GM23338 (cell line): ENCODE results near the gene DCAF10. TPM values are rescaled to one million over a fixed set of nuclear protein-coding genes. Genes with fewer than 3 reads are reported as not detected.

Source experiments
- CREB1 ChIP-seq: fragments of 250-450 bp; sonication (Bioruptor Pico); IDR thresholded peaks from 2 replicates; pipeline ENCODE4 v1.5.0; 2020; ENCODE audit warnings: low read depth, mild to moderate bottlenecking, moderate library complexity
- ETS1 ChIP-seq: IDR thresholded peaks from 2 replicates; pipeline ENCODE4 v1.6.1; 2016; ENCODE audit warnings: antibody characterized with exemption
- EZH2 ChIP-seq: fragments of 200-600 bp; sonication (generic); IDR thresholded peaks from one replicate; pipeline ENCODE4 v1.8.0; 2017; ENCODE audit warnings: antibody characterized with exemption, mild to moderate bottlenecking, low read depth; ENCODE audit not compliant: unreplicated experiment
- POLR2AphosphoS5 ChIP-seq: IDR thresholded peaks from 2 replicates; pipeline ENCODE4 v1.6.1; 2016; ENCODE audit warnings: antibody characterized with exemption, low read depth
- STAT1 ChIP-seq: IDR thresholded peaks from one replicate; pipeline ENCODE4 v1.6.1; 2016; ENCODE audit warnings: antibody characterized with exemption; ENCODE audit not compliant: unreplicated experiment
- ZNF114 ChIP-seq: fragments of 250-450 bp; sonication (Bioruptor Pico); IDR thresholded peaks from 2 replicates; pipeline ENCODE4 v1.5.0; 2020; ENCODE audit warnings: mild to moderate bottlenecking, moderate library complexity
- ZNF331 ChIP-seq: fragments of 250-450 bp; sonication (Bioruptor Pico); IDR thresholded peaks from 2 replicates; pipeline ENCODE4 v1.5.0; 2020; ENCODE audit warnings: low read depth, mild to moderate bottlenecking, moderate library complexity
- polyA plus RNA-seq: library from polyadenylated mRNA; unstranded; fragments of >200 nt; fragmentation: Nextera tagmentation; extraction: Ambion mirVana; gene quantifications from 2 replicates; pipeline ENCODE4 v1.2.1, GENCODE V29; 2016
- total RNA-seq: library from RNA; depleted of rRNA; stranded (reverse); fragments of >200 nt; shearing (Covaris generic); gene quantifications from 2 replicates; pipeline ENCODE4 v1.2.3, GENCODE V29; 2014
- TF ChIP-seq, protein P1 (sequence below): fragments of 250-450 bp; sonication (Bioruptor Pico); IDR thresholded peaks from 2 replicates; pipeline ENCODE4 v1.5.0; 2020; ENCODE audit warnings: mild to moderate bottlenecking, moderate library complexity

The DCAF10 gene
- total and polyA plus RNA-seq, 2 experiments from 2014 or later, result 6.6 to 11.5 TPM

DNA sequence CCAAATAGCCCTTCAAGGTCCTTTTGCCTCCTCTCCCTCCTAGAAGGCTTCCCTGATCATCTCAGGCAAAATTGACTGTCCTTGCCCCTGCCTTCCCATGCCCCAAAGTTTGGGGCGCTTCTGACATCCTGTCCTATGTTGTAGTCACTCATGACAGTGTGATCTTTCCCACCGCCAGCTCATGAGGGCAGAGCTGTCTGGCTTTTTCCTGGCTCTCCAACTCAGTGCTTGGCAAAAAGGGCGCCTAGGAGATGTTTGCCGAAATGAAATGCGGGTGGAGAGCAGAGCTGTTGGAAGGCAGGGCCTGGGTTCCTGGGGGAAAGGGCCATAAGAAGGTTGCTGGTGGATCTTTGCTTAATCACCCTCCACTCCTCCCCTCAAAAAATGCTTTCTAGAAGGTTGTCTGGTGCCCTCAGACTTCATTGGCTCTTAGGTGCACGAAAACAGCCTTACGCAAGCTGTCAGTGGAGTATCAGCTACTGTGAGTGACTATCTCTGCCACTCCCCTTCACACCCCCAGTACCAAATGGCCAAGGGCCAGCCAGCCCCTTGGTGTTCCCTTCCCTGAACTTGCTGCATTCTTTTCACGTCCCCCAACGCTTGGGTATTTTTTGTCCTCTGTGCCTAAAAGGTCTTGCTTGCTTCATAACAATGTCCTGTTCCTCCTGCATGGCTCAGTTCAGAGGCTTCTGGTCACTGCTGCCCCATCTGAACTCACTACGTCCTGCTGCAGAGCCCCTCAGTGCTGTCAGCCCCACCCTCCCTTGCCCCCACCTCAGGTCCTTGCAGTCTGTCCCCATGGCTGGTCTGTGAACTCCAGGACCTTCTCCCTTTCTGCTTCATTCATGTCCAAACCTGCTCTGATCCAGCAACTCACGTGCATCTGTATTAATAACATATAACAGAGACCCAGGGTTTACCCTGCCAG, 106.0 kb downstream of the DCAF10 start (continued):
- TF ChIP-seq ETS1, result no peak
- no peak for TF ChIP-seq STAT1
- no peak for TF ChIP-seq POLR2AphosphoS5
- no peak for TF ChIP-seq ZNF114 (CRISPR knock-in tag)
- no peak for TF ChIP-seq ZNF331 (CRISPR knock-in tag)
- TF ChIP-seq, protein P1, sequence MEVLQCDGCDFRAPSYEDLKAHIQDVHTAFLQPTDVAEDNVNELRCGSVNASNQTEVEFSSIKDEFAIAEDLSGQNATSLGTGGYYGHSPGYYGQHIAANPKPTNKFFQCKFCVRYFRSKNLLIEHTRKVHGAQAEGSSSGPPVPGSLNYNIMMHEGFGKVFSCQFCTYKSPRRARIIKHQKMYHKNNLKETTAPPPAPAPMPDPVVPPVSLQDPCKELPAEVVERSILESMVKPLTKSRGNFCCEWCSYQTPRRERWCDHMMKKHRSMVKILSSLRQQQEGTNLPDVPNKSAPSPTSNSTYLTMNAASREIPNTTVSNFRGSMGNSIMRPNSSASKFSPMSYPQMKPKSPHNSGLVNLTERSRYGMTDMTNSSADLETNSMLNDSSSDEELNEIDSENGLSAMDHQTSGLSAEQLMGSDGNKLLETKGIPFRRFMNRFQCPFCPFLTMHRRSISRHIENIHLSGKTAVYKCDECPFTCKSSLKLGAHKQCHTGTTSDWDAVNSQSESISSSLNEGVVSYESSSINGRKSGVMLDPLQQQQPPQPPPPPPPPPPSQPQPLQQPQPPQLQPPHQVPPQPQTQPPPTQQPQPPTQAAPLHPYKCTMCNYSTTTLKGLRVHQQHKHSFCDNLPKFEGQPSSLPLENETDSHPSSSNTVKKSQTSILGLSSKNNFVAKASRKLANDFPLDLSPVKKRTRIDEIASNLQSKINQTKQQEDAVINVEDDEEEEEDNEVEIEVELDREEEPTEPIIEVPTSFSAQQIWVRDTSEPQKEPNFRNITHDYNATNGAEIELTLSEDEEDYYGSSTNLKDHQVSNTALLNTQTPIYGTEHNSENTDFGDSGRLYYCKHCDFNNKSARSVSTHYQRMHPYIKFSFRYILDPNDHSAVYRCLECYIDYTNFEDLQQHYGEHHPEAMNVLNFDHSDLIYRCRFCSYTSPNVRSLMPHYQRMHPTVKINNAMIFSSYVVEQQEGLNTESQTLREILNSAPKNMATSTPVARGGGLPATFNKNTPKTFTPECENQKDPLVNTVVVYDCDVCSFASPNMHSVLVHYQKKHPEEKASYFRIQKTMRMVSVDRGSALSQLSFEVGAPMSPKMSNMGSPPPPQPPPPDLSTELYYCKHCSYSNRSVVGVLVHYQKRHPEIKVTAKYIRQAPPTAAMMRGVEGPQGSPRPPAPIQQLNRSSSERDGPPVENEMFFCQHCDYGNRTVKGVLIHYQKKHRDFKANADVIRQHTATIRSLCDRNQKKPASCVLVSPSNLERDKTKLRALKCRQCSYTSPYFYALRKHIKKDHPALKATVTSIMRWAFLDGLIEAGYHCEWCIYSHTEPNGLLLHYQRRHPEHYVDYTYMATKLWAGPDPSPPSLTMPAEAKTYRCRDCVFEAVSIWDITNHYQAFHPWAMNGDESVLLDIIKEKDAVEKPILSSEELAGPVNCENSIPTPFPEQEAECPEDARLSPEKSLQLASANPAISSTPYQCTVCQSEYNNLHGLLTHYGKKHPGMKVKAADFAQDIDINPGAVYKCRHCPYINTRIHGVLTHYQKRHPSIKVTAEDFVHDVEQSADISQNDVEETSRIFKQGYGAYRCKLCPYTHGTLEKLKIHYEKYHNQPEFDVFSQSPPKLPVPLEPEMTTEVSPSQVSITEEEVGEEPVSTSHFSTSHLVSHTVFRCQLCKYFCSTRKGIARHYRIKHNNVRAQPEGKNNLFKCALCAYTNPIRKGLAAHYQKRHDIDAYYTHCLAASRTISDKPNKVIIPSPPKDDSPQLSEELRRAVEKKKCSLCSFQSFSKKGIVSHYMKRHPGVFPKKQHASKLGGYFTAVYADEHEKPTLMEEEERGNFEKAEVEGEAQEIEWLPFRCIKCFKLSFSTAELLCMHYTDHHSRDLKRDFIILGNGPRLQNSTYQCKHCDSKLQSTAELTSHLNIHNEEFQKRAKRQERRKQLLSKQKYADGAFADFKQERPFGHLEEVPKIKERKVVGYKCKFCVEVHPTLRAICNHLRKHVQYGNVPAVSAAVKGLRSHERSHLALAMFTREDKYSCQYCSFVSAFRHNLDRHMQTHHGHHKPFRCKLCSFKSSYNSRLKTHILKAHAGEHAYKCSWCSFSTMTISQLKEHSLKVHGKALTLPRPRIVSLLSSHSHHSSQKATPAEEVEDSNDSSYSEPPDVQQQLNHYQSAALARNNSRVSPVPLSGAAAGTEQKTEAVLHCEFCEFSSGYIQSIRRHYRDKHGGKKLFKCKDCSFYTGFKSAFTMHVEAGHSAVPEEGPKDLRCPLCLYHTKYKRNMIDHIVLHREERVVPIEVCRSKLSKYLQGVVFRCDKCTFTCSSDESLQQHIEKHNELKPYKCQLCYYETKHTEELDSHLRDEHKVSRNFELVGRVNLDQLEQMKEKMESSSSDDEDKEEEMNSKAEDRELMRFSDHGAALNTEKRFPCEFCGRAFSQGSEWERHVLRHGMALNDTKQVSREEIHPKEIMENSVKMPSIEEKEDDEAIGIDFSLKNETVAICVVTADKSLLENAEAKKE (CRISPR knock-in tag), result no peak
- TF ChIP-seq EZH2, result no peak
- no peak for TF ChIP-seq CREB1 (CRISPR knock-in tag)
